Panc1 (cell line): Measurements from ENCODE around the gene PHF10. TPM values are rescaled to one million over a fixed set of nuclear protein-coding genes. Genes with fewer than 3 reads are reported as not detected.

Experiments used
- ATAC-seq: fragments of 200-7000 bp; cut with Tn5 transposase; 2 replicates; pipeline ENCODE4 v1.9.1; 2020; ENCODE audit warnings: mild to moderate bottlenecking, moderate library complexity
- BruUV-seq: library from RNA; stranded (reverse); fragments of 400-500 nt; replicated peaks from 2 replicates; lab custom pipeline; 2021; lab: Mats Ljungman, UMichigan
- CTCF ChIA-PET: fragments of 300-600 bp; sonication (Branson Sonifier 250); formaldehyde crosslinking; loops from one replicate; lab custom pipeline; 2022; ENCODE audit warnings: antibody characterized with exemption; lab: Charles Lee
- POLR2A ChIA-PET: fragments of 300-600 bp; sonication (Branson Sonifier 250); formaldehyde crosslinking; loops from one replicate; lab custom pipeline; 2022; ENCODE audit warnings: antibody characterized with exemption; lab: Charles Lee
- DNase-seq: peaks from one replicate; pipeline ENCODE4 v3.0.0-alpha.2; 2010; ENCODE audit warnings: low read depth, low spot score
- H3K27ac ChIP-seq: 2 replicates; pipeline ENCODE4 v1.5.1; 2011; ENCODE audit warnings: mild to moderate bottlenecking, low read length, inconsistent platforms
- H3K27me3 ChIP-seq: fragments of 200-500 bp; sonication (Bioruptor generic); 2 replicates; pipeline ENCODE4 v1.6.0; 2014; ENCODE audit warnings: low read length, inconsistent platforms; ENCODE audit not compliant: control insufficient read depth, insufficient read depth
- H3K36me3 ChIP-seq: fragments of 200-500 bp; sonication (Bioruptor generic); 2 replicates; pipeline ENCODE4 v1.5.1; 2014; ENCODE audit warnings: inconsistent platforms, mild to moderate bottlenecking, low read length, moderate library complexity; ENCODE audit not compliant: control insufficient read depth, insufficient read depth
- H3K4me1 ChIP-seq: 2 replicates; pipeline ENCODE4 v1.5.1; 2011; ENCODE audit warnings: inconsistent platforms, mild to moderate bottlenecking, low read length, moderate library complexity; ENCODE audit not compliant: control insufficient read depth, insufficient read depth
- H3K4me3 ChIP-seq, 2 experiments: 2 replicates each; pipeline ENCODE4 v1.5.1; 2011 to 2012; ENCODE audit warnings: low read depth in 2 of 2, low read length in 2 of 2, mild to moderate bottlenecking in 2 of 2, inconsistent platforms in 1 of 2, moderate library complexity in 1 of 2
- H3K9me3 ChIP-seq: fragments of 200-500 bp; sonication (Bioruptor generic); 2 replicates; pipeline ENCODE4 v1.5.1; 2014; ENCODE audit warnings: low read depth, mild to moderate bottlenecking, inconsistent platforms, low read length, moderate library complexity; ENCODE audit not compliant: control insufficient read depth, insufficient read depth
- CTCF ChIP-seq: fragments of 450-650 bp; IDR thresholded peaks from 2 replicates; pipeline ENCODE4 v1.5.1; 2017; ENCODE audit warnings: mild to moderate bottlenecking
- POLR2AphosphoS5 ChIP-seq: IDR thresholded peaks from 2 replicates; pipeline ENCODE4 v1.6.1; 2012; ENCODE audit warnings: mild to moderate bottlenecking, low read depth, low read length, moderate library complexity
- REST ChIP-seq, 2 experiments: IDR thresholded peaks; 2 replicates each; pipeline ENCODE4 v1.6.1; 2011 to 2012; ENCODE audit warnings: low read depth in 2 of 2, control low read depth in 1 of 2, low read length in 1 of 2, mild to moderate bottlenecking in 1 of 2, moderate library complexity in 1 of 2; ENCODE audit not compliant: insufficient read depth in 1 of 2
- SIN3A ChIP-seq: IDR thresholded peaks from 2 replicates; pipeline ENCODE4 v1.6.1; 2012; ENCODE audit warnings: low read depth, mild to moderate bottlenecking, low read length, moderate library complexity, borderline replicate concordance; ENCODE audit not compliant: insufficient read depth
- TCF7L2 ChIP-seq: IDR thresholded peaks from 2 replicates; pipeline ENCODE4 v1.6.1; 2011; ENCODE audit warnings: mild to moderate bottlenecking, low read depth, low read length, inconsistent platforms
- in situ Hi-C: cut with HindIII; loops from 2 replicates; pipeline ENCODE4 v1.10.0; 2016; ENCODE audit warnings: low sequenced_read_pairs, low pct_unique_long_range_greater_than_20kb
- intact Hi-C: fragments of 100-400 bp; cut with micrococcal nuclease; formaldehyde crosslinking; loops from one replicate; pipeline ENCODE4 v1.10.0; 2022; ENCODE audit not compliant: unreplicated experiment
- total RNA-seq: library from RNA; stranded (reverse); gene quantifications from one replicate; pipeline ENCODE4 v1.2.1, GENCODE V29; 2021; ENCODE audit not compliant: unreplicated experiment

Gene PHF10
- total RNA-seq, 1 experiment from 2014 or later = 71.7 TPM

GRCh38 chr6:169719117-169719516, 5.2 kb downstream of the PHF10 start:
- no TSS peak for BruUV-seq
- peaks cover 29% of the 10 kb centered on the region for H3K4me1 ChIP-seq
- intact Hi-C loops (no loop called here), in situ Hi-C loops (no loop called here)
- ChIA-PET POLR2A (no interaction called here), CTCF (interaction anchor here (0.5 kb wide), 1 partner anchor 15 kb away, joined by 3 read pairs; no protein-coding TSS in a partner anchor)
- peak overlapping the region; percentile 23; the same call in 1 of the 2 replicates for H3K27ac ChIP-seq
- ATAC-seq = no peak
- no peak overlapping the region for H3K4me3 ChIP-seq
- no peak for TF ChIP-seq SIN3A
- no peak for TF ChIP-seq TCF7L2
- no peak for TF ChIP-seq REST (IDR thresholded peaks at IDR 0.05; ENCODE audit: insufficient read depth in 1 of 2, low read depth in 2 of 2, low read length in 1 of 2)
- no peak for TF ChIP-seq POLR2AphosphoS5
- TF ChIP-seq CTCF = no peak
- no peak for DNase-seq
- H3K9me3 ChIP-seq = no peaks in the 10 kb centered on the region
- H3K36me3 ChIP-seq = peaks cover 29% of the 10 kb centered on the region
- H3K27me3 ChIP-seq = no peaks in the 10 kb centered on the region

GRCh38 chr6:169714595-169714994, 9.7 kb downstream of the PHF10 start:
- ChIA-PET POLR2A (no interaction called here), CTCF (interaction anchor here (0.6 kb wide), 1 partner anchor 550 kb away, joined by 3 read pairs; no protein-coding TSS in a partner anchor)
- Histone ChIP-seq H3K27ac (no peak overlapping the region), H3K36me3 (peaks cover 54% of the 10 kb centered on the region), H3K9me3 (no peaks in the 10 kb centered on the region), H3K4me1 (peaks cover 6% of the 10 kb centered on the region), H3K4me3 (no peak overlapping the region), H3K27me3 (no peaks in the 10 kb centered on the region)
- no TSS peak for BruUV-seq
- no peak for TF ChIP-seq CTCF
- no peak for TF ChIP-seq TCF7L2
- TF ChIP-seq SIN3A = no peak
- no peak for TF ChIP-seq POLR2AphosphoS5
- TF ChIP-seq REST (IDR thresholded peaks at IDR 0.05; ENCODE audit: insufficient read depth in 1 of 2, low read depth in 2 of 2, low read length in 1 of 2) = no peak
- intact Hi-C loops (no loop called here), in situ Hi-C loops (no loop called here)
- DNase-seq = no peak
- no peak for ATAC-seq
